Fibroblast of skin of left biceps (primary cell): ENCODE measurements around the gene REPIN1.
A peak's percentile ranks its signal among the peaks of the same experiment; 100 is the strongest.

Source experiments
- DNase-seq, 2 experiments: peaks; one replicate each; pipeline ENCODE4 v3.0.0-alpha.2; 2013; ENCODE audit warnings: low read depth in 2 of 2

Gene REPIN1

GRCh38 chr7:150407588-150408392 is 39.2 kb downstream of the REPIN1 start:
- no peak for DNase-seq

- DNase-seq: no peak
Measured at GRCh38 chr7:150408393-150409299, 40.0 kb downstream of the REPIN1 start.

GRCh38 chr7:150409300-150410030 is 40.8 kb downstream of the REPIN1 start:
- DNase-seq: no peak

GRCh38 chr7:150410131-150410530 is 41.5 kb downstream of the REPIN1 start:
- no peak for DNase-seq

- no peak for DNase-seq
Measured at GRCh38 chr7:150410680-150411346, 42.2 kb downstream of the REPIN1 start.

GRCh38 chr7:150411606-150412005 is 43.0 kb downstream of the REPIN1 start:
- no peak for DNase-seq

- DNase-seq: no peak
Measured at GRCh38 chr7:150412016-150412415, 43.4 kb downstream of the REPIN1 start.

GRCh38 chr7:150412518-150413488 is 44.2 kb downstream of the REPIN1 start:
- DNase-seq: no peak

- DNase-seq: no peak
Measured at GRCh38 chr7:150413640-150414081, 45.0 kb downstream of the REPIN1 start.

GRCh38 chr7:150415161-150416153 is 46.8 kb downstream of the REPIN1 start:
- no peak for DNase-seq

GRCh38 chr7:150417239-150417638 is 48.6 kb downstream of the REPIN1 start:
- DNase-seq: no peak

- DNase-seq: no peak
Measured at GRCh38 chr7:150417863-150418262, 49.2 kb downstream of the REPIN1 start.

GRCh38 chr7:150420242-150420641 is 51.6 kb downstream of the REPIN1 start:
- no peak for DNase-seq

- peak in 1 of 2 experiments; percentile 31 for DNase-seq
Measured at GRCh38 chr7:150420987-150421674, 52.5 kb downstream of the REPIN1 start.

GRCh38 chr7:150421831-150422230 is 53.2 kb downstream of the REPIN1 start:
- no peak for DNase-seq
